ENCODE data around the gene ILKAP.

The ILKAP gene

DNA sequence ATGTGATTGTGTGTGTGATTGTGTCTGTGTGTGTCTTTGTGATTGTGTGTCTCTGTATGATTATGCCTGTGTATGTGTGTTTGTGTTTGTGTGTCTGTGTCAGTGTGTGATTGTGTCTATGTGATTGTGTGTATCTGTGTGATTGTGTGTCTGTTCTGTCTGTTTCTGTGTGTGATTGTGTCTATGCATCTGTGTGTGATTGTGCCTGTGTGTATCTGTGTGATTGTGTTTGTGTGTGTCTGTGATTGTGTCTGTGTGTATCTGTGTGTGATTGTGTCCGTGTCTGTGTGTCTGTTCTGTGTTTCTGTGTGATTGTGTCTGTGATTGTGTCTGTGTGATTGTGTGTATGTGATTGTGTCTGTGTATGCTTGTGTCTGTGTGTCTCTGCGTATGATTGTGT, 77.2 kb downstream of the ILKAP start:
- Histone ChIP-seq H3K36me3 (ENCODE audit: control insufficient read depth in 5 of 5, insufficient read depth in 5 of 5, low read length in 5 of 5) (no peaks in the 10 kb centered on the region), H3K4me3 (ENCODE audit: low read depth in 1 of 5, low read length in 5 of 5) (no peak overlapping the region), H3K4me1 (ENCODE audit: control insufficient read depth in 5 of 5, insufficient read depth in 5 of 5, low read length in 5 of 5) (peaks cover 0 to 14% (median 5%) of the 10 kb centered on the region in 5 donors), H3K27ac (ENCODE audit: low read depth, low read length) (no peak overlapping the region), H3K9me3 (ENCODE audit: control insufficient read depth in 5 of 5, low read length in 5 of 5) (no peaks in the 10 kb centered on the region), H3K27me3 (ENCODE audit: control insufficient read depth in 5 of 5, insufficient read depth in 4 of 5, low read length in 5 of 5) (peaks cover 0 to 9% (median 0%) of the 10 kb centered on the region in 5 donors), H3K9ac (ENCODE audit: low read length in 5 of 5) (no peak overlapping the region)

DNA sequence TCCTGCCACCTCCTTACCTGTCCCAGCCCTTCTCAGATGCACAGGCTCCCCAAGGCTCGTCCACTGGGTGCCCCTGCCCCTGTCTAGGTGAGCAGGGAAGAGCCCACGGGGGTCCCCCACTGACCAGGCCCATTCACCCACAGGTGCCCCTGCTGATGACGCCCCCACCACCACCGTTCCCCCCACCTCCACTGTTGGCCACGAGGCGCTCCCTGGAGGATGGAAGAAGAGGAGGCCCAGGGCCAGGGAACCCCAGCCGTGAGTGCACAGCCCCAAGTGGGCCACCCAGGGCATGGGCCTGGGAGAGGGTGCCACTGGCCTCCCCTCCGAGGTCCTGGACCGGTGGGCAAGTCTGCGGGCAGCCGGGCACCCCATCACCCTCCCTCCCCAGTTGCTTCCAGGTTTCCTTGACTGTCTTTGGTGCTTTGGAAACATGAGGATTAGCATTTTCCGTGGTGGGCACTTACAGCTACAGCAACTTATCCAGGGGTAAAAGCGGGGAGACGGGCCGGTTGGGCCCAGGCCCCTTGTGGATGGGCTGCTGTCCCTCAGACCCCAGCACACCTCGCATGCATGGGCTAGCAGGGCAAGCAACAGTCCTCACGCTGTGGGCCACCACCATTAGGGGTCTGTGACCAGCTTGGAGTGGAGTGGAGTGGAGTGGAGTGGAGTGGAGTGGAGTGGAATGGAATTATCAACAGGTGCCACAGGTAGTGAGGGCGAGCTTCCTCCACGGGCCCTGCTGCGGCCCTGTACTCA, 78.2 kb downstream of the ILKAP start:
- no peak overlapping the region for H3K9ac ChIP-seq (ENCODE audit: low read length in 5 of 5)
- no peaks in the 10 kb centered on the region for H3K9me3 ChIP-seq (ENCODE audit: control insufficient read depth in 5 of 5, low read length in 5 of 5)
- H3K4me1 ChIP-seq (ENCODE audit: control insufficient read depth in 5 of 5, insufficient read depth in 5 of 5, low read length in 5 of 5), result peaks cover 0 to 19% (median 7%) of the 10 kb centered on the region in 5 donors
- H3K27me3 ChIP-seq (ENCODE audit: control insufficient read depth in 5 of 5, insufficient read depth in 4 of 5, low read length in 5 of 5), result peaks cover 0 to 9% (median 3%) of the 10 kb centered on the region in 5 donors
- H3K36me3 ChIP-seq (ENCODE audit: control insufficient read depth in 5 of 5, insufficient read depth in 5 of 5, low read length in 5 of 5), result no peaks in the 10 kb centered on the region
- no peak overlapping the region for H3K4me3 ChIP-seq (ENCODE audit: low read depth in 1 of 5, low read length in 5 of 5)
- no peak overlapping the region for H3K27ac ChIP-seq (ENCODE audit: low read depth, low read length)

DNA sequence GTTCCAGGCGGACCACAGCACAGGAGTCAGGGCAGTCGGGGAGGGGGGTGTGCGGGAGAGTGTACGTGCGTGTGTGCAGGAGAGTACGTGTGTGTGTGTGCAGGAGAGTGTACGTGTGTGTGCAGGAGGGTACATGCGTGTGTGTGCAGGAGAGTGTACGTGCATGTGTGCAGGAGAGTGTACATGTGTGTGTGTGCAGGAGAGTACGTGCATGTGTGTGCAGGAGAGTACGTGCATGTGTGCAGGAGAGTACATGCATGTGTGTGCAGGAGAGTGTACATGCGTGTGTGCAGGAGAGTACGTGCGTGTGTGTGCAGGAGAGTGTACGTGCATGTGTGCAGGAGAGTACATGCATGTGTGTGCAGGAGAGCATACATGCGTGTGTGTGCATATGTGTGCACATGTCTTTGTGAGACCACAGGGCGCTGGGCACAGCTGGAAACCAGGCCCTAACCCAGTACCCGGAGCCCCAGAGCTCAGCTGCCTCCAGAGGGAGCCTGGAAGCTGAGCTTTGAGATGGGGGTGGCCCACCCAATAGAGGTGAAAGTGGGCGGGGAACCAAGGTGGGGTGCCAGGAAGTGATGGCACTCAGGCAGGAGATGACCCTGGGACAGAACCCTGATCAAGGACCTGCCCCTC, 78.9 kb downstream of the ILKAP start:
- H3K4me1 ChIP-seq (ENCODE audit: control insufficient read depth in 5 of 5, insufficient read depth in 5 of 5, low read length in 5 of 5), result peaks cover 0 to 25% (median 7%) of the 10 kb centered on the region in 5 donors
- H3K9me3 ChIP-seq (ENCODE audit: control insufficient read depth in 5 of 5, low read length in 5 of 5), result no peaks in the 10 kb centered on the region
- no peak overlapping the region for H3K9ac ChIP-seq (ENCODE audit: low read length in 5 of 5)
- no peak overlapping the region for H3K27ac ChIP-seq (ENCODE audit: low read depth, low read length)
- H3K27me3 ChIP-seq (ENCODE audit: control insufficient read depth in 5 of 5, insufficient read depth in 4 of 5, low read length in 5 of 5), result peaks cover 3 to 12% (median 7%) of the 10 kb centered on the region in 5 donors
- no peaks in the 10 kb centered on the region for H3K36me3 ChIP-seq (ENCODE audit: control insufficient read depth in 5 of 5, insufficient read depth in 5 of 5, low read length in 5 of 5)
- H3K4me3 ChIP-seq (ENCODE audit: low read depth in 1 of 5, low read length in 5 of 5), result no peak overlapping the region

DNA sequence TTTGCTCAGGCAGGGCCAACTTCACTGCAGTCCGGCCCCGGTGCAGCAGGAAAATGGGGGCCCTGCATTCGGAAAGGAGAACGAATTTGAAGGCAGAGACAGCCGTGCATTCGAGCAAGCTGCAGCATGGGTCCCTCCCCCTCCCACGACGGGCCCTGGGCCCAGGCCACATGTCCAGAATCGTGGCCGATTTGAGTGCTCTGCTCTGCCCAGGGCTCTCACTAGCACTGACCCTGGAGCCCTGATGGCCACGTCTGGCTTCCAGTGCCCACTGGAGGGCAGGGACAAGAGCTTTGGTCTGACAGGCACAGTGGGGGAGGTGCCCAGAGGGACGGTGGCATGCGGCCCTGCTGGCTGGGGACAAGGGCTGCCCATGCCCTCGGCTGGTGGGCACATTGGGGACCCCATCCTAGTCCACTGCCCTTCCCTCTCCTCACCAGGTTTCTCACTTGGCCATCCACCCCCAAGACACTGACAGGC, 79.5 kb downstream of the ILKAP start:
- H3K36me3 ChIP-seq (ENCODE audit: control insufficient read depth in 5 of 5, insufficient read depth in 5 of 5, low read length in 5 of 5), result no peaks in the 10 kb centered on the region
- no peak overlapping the region for H3K9ac ChIP-seq (ENCODE audit: low read length in 5 of 5)
- no peak overlapping the region for H3K4me3 ChIP-seq (ENCODE audit: low read depth in 1 of 5, low read length in 5 of 5)
- H3K4me1 ChIP-seq (ENCODE audit: control insufficient read depth in 5 of 5, insufficient read depth in 5 of 5, low read length in 5 of 5), result peaks cover 0 to 25% (median 7%) of the 10 kb centered on the region in 5 donors
- H3K27ac ChIP-seq (ENCODE audit: low read depth, low read length), result no peak overlapping the region
- peaks cover 3 to 14% (median 12%) of the 10 kb centered on the region in 5 donors for H3K27me3 ChIP-seq (ENCODE audit: control insufficient read depth in 5 of 5, insufficient read depth in 4 of 5, low read length in 5 of 5)
- no peaks in the 10 kb centered on the region for H3K9me3 ChIP-seq (ENCODE audit: control insufficient read depth in 5 of 5, low read length in 5 of 5)

DNA sequence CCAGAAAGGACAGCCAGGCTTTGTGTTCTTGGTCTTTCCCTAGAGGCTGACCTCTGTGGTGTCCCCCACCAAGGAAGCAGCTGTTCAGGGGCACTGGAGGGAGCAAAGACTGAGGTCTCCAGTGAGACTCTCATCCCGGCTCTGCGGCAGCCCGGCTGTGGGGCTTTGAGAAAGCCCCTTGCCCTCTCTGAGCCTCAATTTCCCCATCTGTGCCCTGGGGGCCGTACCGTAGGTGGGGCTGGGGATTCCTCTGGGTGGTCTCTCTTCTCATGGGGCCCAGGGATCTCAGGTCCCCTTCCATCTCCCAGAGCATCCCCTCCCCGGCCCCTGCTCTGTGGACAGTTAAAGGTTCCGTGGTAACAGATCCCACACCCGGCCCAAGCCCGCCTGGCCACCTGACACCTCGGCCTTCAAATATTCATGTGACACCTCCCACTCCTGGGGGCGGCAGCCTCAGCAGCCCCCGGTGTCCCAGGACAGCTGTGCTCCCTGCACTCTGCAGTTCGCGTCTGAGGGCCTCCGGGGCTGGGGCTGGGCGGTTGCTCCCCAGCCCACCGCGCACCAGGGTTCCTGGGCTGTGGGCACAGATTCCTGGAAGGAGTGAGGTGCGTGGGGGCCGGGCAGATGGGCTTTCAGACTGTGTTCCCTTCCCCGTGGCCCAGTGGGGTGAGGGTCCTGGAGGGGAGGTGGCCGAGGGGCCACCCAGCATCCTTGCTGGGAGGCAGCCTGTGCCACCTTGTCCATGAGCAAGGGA, 80.1 kb downstream of the ILKAP start:
- no peak overlapping the region for H3K27ac ChIP-seq (ENCODE audit: low read depth, low read length)
- no peak overlapping the region for H3K4me3 ChIP-seq (ENCODE audit: low read depth in 1 of 5, low read length in 5 of 5)
- peaks cover 0 to 25% (median 7%) of the 10 kb centered on the region in 5 donors for H3K4me1 ChIP-seq (ENCODE audit: control insufficient read depth in 5 of 5, insufficient read depth in 5 of 5, low read length in 5 of 5)
- no peaks in the 10 kb centered on the region for H3K9me3 ChIP-seq (ENCODE audit: control insufficient read depth in 5 of 5, low read length in 5 of 5)
- H3K27me3 ChIP-seq (ENCODE audit: control insufficient read depth in 5 of 5, insufficient read depth in 4 of 5, low read length in 5 of 5), result peaks cover 3 to 19% (median 12%) of the 10 kb centered on the region in 5 donors
- no peak overlapping the region for H3K9ac ChIP-seq (ENCODE audit: low read length in 5 of 5)
- no peaks in the 10 kb centered on the region for H3K36me3 ChIP-seq (ENCODE audit: control insufficient read depth in 5 of 5, insufficient read depth in 5 of 5, low read length in 5 of 5)

DNA sequence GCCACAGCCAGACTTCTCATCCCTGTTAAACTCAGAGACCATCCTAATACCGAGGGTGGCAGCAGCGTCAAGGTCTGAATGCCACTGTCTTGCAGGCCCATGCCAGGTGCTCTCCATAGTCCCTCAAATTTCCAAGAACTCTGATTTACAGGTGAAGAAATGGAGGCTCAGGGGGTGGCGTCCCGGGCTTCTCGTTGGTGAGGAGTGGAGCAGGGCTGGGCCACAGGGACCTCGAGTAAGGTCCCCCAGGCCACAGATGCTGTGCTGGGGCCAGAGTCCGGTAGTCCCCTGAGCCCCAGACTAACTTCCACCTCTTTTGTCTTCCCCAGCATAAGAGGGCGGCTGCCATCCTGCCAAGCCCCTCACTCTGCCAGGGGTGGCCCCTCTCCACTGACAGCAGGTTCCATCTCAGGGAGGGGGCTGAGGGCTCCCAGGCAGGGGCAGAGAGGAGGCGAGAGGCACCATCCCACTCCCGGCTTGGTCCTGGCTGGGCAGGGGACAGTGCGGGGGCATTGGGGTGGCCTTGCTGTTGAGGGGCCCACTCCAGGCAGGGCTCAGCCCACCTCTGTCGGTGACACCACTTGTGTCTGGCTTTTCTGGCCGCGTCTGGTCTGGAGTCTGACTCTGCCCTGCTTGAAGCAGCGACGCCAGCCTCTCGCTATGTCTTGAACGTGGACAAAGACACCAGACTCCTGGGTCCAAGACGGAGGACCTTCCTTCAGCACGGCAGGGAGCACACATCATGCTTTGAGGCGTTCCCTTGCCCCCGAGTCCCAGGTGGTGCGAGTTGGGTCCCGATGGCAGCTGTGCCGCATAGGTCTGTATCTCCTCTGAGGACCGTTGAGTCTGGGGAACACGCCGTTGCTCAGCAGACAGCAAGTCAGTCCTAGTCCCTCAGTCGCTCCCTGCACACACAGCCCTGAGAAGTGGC, 80.9 kb downstream of the ILKAP start:
- no peak overlapping the region for H3K27ac ChIP-seq (ENCODE audit: low read depth, low read length)
- no peaks in the 10 kb centered on the region for H3K9me3 ChIP-seq (ENCODE audit: control insufficient read depth in 5 of 5, low read length in 5 of 5)
- H3K4me3 ChIP-seq (ENCODE audit: low read depth in 1 of 5, low read length in 5 of 5), result no peak overlapping the region
- no peaks in the 10 kb centered on the region for H3K36me3 ChIP-seq (ENCODE audit: control insufficient read depth in 5 of 5, insufficient read depth in 5 of 5, low read length in 5 of 5)
- no peak overlapping the region for H3K9ac ChIP-seq (ENCODE audit: low read length in 5 of 5)
- H3K4me1 ChIP-seq (ENCODE audit: control insufficient read depth in 5 of 5, insufficient read depth in 5 of 5, low read length in 5 of 5), result peaks cover 0 to 19% (median 7%) of the 10 kb centered on the region in 5 donors
- H3K27me3 ChIP-seq (ENCODE audit: control insufficient read depth in 5 of 5, insufficient read depth in 4 of 5, low read length in 5 of 5), result peaks cover 4 to 27% (median 13%) of the 10 kb centered on the region in 5 donors

DNA sequence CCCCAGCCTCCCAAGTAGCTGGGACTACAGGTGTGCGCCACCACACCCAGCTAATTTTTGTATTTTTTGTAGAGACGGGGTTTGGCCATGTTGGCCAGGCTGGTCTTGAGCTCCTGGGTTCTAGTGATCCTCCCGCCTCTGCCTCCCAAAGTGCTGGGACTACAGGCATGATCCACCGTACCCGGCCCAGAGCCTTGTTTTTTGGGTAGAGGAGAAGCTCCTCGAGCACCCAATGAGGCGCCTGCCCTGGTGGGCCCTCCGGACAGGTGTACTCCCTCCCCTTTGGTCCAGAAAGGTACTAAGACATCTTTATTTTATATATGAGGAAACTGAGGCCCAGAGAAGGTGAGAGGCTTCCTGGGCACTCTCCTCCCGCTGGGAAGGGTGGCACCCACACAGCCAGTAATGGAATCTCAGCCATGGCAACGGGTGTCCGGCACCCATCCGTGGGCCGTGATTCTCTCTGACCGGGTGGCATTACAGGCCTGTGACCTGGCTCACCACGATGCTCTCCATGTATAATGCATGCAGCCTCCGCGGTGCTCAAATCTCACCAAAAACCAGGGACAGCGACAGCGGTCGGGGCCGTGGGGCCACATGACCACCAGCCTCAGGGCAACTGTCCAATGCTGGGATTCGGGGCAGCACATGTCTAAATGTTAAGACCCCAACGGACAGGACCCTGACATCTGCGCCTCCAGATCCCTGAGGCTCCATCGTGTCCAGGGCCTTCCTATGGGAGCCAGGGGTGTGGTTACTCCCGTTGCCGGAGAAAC, 81.8 kb downstream of the ILKAP start:
- H3K4me3 ChIP-seq (ENCODE audit: low read depth in 1 of 5, low read length in 5 of 5), result no peak overlapping the region
- no peak overlapping the region for H3K9ac ChIP-seq (ENCODE audit: low read length in 5 of 5)
- H3K27ac ChIP-seq (ENCODE audit: low read depth, low read length), result no peak overlapping the region
- peaks cover 0 to 11% (median 3%) of the 10 kb centered on the region in 5 donors for H3K4me1 ChIP-seq (ENCODE audit: control insufficient read depth in 5 of 5, insufficient read depth in 5 of 5, low read length in 5 of 5)
- no peaks in the 10 kb centered on the region for H3K36me3 ChIP-seq (ENCODE audit: control insufficient read depth in 5 of 5, insufficient read depth in 5 of 5, low read length in 5 of 5)
- peaks cover 13 to 34% (median 21%) of the 10 kb centered on the region in 5 donors for H3K27me3 ChIP-seq (ENCODE audit: control insufficient read depth in 5 of 5, insufficient read depth in 4 of 5, low read length in 5 of 5)
- H3K9me3 ChIP-seq (ENCODE audit: control insufficient read depth in 5 of 5, low read length in 5 of 5), result no peaks in the 10 kb centered on the region

DNA sequence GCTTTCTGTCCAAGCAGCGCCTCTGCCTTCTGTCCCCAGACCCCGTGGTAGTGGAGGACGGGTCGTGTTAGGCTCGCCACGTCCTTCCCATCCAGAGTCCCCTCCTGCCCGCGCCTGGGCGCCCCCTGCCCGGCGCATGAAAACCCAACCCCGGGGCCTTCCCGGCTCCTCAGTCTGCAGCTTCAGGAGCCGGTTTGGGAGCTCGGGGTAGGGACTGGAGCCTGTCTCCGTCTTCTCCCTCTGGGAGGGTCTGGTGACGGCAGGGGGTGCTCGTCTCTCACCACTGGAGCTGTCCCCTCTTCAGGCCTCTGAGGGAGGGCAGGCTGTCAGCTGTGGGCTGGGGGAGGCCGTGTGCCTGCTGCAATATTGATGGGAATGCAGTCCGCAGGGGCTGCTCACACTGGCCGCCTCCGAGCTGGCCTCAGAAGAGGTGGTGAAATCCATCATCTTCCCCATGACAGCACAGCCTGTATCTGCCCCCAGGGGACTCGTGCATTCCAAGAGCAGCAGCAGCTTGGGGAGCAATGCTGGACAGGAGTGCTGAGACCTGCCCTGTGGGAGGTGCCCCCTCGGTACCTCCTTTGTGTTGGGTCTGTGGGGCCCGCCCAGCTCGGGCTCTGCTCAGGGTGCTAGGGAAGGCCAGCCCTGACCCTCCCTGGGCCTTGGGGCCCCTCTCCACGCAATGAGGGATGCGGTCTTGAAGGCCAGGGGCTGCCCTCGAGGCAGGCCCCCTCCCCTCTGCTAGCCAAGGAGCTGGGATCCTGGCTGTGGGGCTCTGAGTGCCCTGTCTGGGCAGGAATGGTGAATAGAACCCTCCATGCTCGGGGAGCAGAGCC, 82.8 kb downstream of the ILKAP start:
- Histone ChIP-seq H3K27me3 (ENCODE audit: control insufficient read depth in 5 of 5, insufficient read depth in 4 of 5, low read length in 5 of 5) (peaks cover 21 to 42% (median 27%) of the 10 kb centered on the region in 5 donors), H3K9me3 (ENCODE audit: control insufficient read depth in 5 of 5, low read length in 5 of 5) (no peaks in the 10 kb centered on the region), H3K36me3 (ENCODE audit: control insufficient read depth in 5 of 5, insufficient read depth in 5 of 5, low read length in 5 of 5) (no peaks in the 10 kb centered on the region)

More for the DNA sequence above, 82.8 kb downstream of the ILKAP start:
- Histone ChIP-seq H3K4me3 (ENCODE audit: low read depth in 1 of 5, low read length in 5 of 5) (no peak overlapping the region), H3K27ac (ENCODE audit: low read depth, low read length) (no peak overlapping the region), H3K9ac (ENCODE audit: low read length in 5 of 5) (no peak overlapping the region), H3K4me1 (ENCODE audit: control insufficient read depth in 5 of 5, insufficient read depth in 5 of 5, low read length in 5 of 5) (peaks cover 0 to 11% (median 3%) of the 10 kb centered on the region in 5 donors)
